SU-DHL-6 (cell line): ENCODE measurements around the gene NINJ2.

Experiments used
- H2AFZ ChIP-seq: fragments of 200-600 bp; sonication (generic); 2 replicates; pipeline ENCODE4 v1.6.1; 2014; ENCODE audit warnings: low read depth, mild to moderate bottlenecking, moderate library complexity, mixed read lengths, antibody characterized with exemption, low read length; ENCODE audit not compliant: severe bottlenecking
- H3F3A ChIP-seq: fragments of 200-600 bp; shearing (Covaris generic); 2 replicates; pipeline ENCODE4 v1.6.0; 2016; ENCODE audit warnings: antibody characterized with exemption, mild to moderate bottlenecking; ENCODE audit not compliant: insufficient read depth
- H3K27ac ChIP-seq: fragments of 200-600 bp; sonication (generic); 2 replicates; pipeline ENCODE4 v1.5.1; 2016; ENCODE audit warnings: low read depth, mild to moderate bottlenecking, low read length, moderate library complexity, mixed read lengths
- H3K27me3 ChIP-seq: fragments of 200-600 bp; sonication (generic), shearing (Covaris generic); 2 replicates; pipeline ENCODE4 v1.6.0; 2014; ENCODE audit warnings: mild to moderate bottlenecking, low read length
- H3K36me3 ChIP-seq: fragments of 200-600 bp; sonication (generic); 2 replicates; pipeline ENCODE4 v1.6.1; 2014; ENCODE audit warnings: mild to moderate bottlenecking, low read length, mixed read lengths
- H3K4me2 ChIP-seq: fragments of 300-600, 200-600 bp; shearing (Covaris generic), sonication (generic); 2 replicates; pipeline ENCODE4 v1.6.0; 2014; ENCODE audit warnings: low read length, low read depth, mild to moderate bottlenecking; ENCODE audit not compliant: poor library complexity, severe bottlenecking
- H3K4me3 ChIP-seq: fragments of 200-600 bp; sonication (generic); 2 replicates; pipeline ENCODE4 v1.5.1; 2014; ENCODE audit warnings: antibody characterized with exemption, low read length, mild to moderate bottlenecking, mixed read lengths; ENCODE audit not compliant: insufficient read depth, poor library complexity, severe bottlenecking
- H3K79me2 ChIP-seq: fragments of 200-600 bp; sonication (generic); 2 replicates; pipeline ENCODE4 v1.6.1; 2014; ENCODE audit warnings: mild to moderate bottlenecking, low read length, moderate library complexity; ENCODE audit not compliant: insufficient read depth
- H3K9ac ChIP-seq: fragments of 200-600 bp; sonication (generic); 2 replicates; pipeline ENCODE4 v1.7.0; 2014; ENCODE audit warnings: mild to moderate bottlenecking, low read length
- H3K9me2 ChIP-seq: fragments of 200-600 bp; sonication (generic); replicated peaks from 2 replicates; pipeline ENCODE4 v1.6.1; 2014; ENCODE audit warnings: low read length; ENCODE audit not compliant: insufficient read depth
- H3K9me3 ChIP-seq: fragments of 200-600 bp; sonication (generic); 2 replicates; pipeline ENCODE4 v1.6.1; 2014; ENCODE audit warnings: low read length, mixed read lengths; ENCODE audit not compliant: insufficient read depth
- H4K20me1 ChIP-seq: fragments of 200-600 bp; sonication (generic); 2 replicates; pipeline ENCODE4 v1.6.1; 2014; ENCODE audit warnings: low read depth, mild to moderate bottlenecking, antibody characterized with exemption, low read length, moderate library complexity, mixed read lengths
- CTCF ChIP-seq: fragments of 200-600 bp; sonication (generic); IDR thresholded peaks from one replicate; pipeline ENCODE4 v1.5.1; 2017; ENCODE audit warnings: antibody characterized with exemption, mild to moderate bottlenecking, low read length, moderate library complexity; ENCODE audit not compliant: insufficient read depth, poor library complexity, severe bottlenecking
- EZH2phosphoT487 ChIP-seq: fragments of 200-600 bp; sonication (generic), shearing (Covaris generic); conservative IDR thresholded peaks from 2 replicates; pipeline ENCODE4 v1.6.1; 2018; ENCODE audit warnings: mild to moderate bottlenecking, antibody characterized with exemption, low read length, moderate library complexity, mixed read lengths

The NINJ2 gene

DNA sequence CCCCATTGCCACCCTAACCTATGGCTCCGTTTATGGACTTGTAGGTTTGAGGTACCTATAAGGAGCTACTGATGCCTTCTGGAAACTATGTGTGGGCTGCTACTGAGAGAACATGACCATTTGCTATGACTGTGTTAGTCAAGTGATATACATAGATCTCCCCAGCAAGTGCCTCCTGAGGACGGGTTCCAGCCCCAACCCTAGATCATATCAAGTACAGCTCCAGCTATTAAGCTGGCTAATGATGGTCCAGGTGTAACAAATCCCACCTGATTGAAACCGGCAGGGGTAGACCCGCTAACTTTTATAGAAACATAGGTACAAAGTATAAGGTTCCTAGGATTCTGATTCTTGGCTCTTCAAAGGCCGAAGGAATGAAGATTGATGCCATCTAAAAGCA lies 23.7 kb downstream of the NINJ2 start:
- Histone ChIP-seq H3K4me3 (no peak overlapping the region), H3K36me3 (no peaks in the 10 kb centered on the region), H3K9me2 (no peaks in the 10 kb centered on the region), H3K27me3 (no peaks in the 10 kb centered on the region), H3K79me2 (no peaks in the 10 kb centered on the region), H3K27ac (no peak overlapping the region), H3K9me3 (no peaks in the 10 kb centered on the region), H3K9ac (no peak overlapping the region), H3F3A (peaks cover 33% of the 10 kb centered on the region; the same call in 1 of the 2 replicates), H2AFZ (no peak overlapping the region), H3K4me2 (no peak overlapping the region), H4K20me1 (no peaks in the 10 kb centered on the region)
- no peak for TF ChIP-seq CTCF
- no peak for TF ChIP-seq EZH2phosphoT487

DNA sequence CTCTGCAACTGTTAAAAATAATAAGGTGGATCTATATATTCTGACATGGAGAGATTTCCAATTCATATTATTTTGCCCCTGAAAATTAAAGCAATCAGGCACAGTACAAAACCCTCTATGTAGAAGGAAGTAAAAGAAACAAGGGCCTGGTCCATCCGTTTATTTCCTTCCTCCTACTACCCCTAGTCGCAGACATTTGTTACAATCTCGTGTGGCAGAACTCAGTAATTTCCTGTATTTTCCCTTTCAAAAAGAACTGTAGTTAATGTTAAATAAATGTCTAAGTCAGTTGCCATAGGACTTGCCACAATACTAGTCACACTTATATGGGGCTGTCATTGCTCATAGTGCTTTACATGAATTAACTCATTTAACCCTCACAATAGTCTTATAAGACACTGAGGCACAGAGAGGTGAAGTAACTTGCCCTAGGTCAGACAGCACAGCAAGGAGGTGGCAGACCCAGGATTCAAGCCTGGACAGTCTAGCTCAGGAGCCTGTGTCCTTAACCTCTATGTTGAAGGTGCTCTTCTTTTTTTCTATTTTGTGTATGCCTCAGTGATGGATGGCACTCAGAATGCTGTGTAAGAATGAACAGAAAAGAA lies 24.2 kb downstream of the NINJ2 start:
- TF ChIP-seq EZH2phosphoT487 (no peak), CTCF (no peak)
- peaks cover 30% of the 10 kb centered on the region; the same call in 1 of the 2 replicates for H3F3A ChIP-seq
- no peak overlapping the region for H3K4me2 ChIP-seq
- no peak overlapping the region for H3K9ac ChIP-seq
- no peak overlapping the region for H3K27ac ChIP-seq
- H3K9me3 ChIP-seq, result no peaks in the 10 kb centered on the region
- H4K20me1 ChIP-seq, result no peaks in the 10 kb centered on the region
- no peaks in the 10 kb centered on the region for H3K27me3 ChIP-seq
- H3K9me2 ChIP-seq, result no peaks in the 10 kb centered on the region
- H3K36me3 ChIP-seq, result no peaks in the 10 kb centered on the region
- H3K4me3 ChIP-seq, result no peak overlapping the region
- H2AFZ ChIP-seq, result no peak overlapping the region
- no peaks in the 10 kb centered on the region for H3K79me2 ChIP-seq

DNA sequence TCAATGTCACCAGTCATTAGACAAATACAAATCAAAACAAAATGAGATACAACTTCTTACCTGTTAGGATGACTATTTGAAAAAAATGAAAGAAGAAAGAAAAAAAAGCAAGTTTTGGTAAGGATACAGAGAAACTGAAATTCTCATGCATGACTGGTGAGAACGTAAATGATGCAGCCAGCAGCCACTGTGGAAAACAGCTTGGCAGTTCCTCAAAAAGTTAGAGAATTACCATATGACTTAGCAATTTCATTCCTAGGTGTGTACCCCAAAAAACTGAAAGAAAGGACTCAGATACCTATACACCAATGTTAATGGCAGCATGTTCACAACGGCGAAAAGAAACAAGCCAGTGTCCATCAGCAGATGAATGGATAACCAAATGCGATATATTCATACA lies 26.6 kb downstream of the NINJ2 start:
- Histone ChIP-seq H4K20me1 (no peaks in the 10 kb centered on the region), H3F3A (peaks cover 30% of the 10 kb centered on the region), H3K36me3 (no peaks in the 10 kb centered on the region), H3K9ac (no peak overlapping the region), H3K9me2 (no peaks in the 10 kb centered on the region), H3K27me3 (no peaks in the 10 kb centered on the region), H3K79me2 (no peaks in the 10 kb centered on the region), H2AFZ (no peak overlapping the region), H3K4me3 (no peak overlapping the region), H3K4me2 (no peak overlapping the region), H3K27ac (no peak overlapping the region), H3K9me3 (no peaks in the 10 kb centered on the region)
- TF ChIP-seq CTCF, result no peak
- TF ChIP-seq EZH2phosphoT487, result no peak
